ENCODE results near the gene QRFPR.

- TF ChIP-seq CTCF (IDR thresholded peaks at IDR 0.05) (no peak), ZFX (IDR thresholded peaks at IDR 0.05; ENCODE audit: borderline replicate concordance) (no peak)
Measured at GRCh38 chr4:121280425-121280824, 100.4 kb downstream of the QRFPR start.
